ENCODE data around the gene ERG. TPM values are rescaled to one million over a fixed set of nuclear protein-coding genes. Genes with fewer than 3 reads are reported as not detected.

ERG gene
- total RNA-seq, 1 donor from 2014 or later, result not detected

DNA sequence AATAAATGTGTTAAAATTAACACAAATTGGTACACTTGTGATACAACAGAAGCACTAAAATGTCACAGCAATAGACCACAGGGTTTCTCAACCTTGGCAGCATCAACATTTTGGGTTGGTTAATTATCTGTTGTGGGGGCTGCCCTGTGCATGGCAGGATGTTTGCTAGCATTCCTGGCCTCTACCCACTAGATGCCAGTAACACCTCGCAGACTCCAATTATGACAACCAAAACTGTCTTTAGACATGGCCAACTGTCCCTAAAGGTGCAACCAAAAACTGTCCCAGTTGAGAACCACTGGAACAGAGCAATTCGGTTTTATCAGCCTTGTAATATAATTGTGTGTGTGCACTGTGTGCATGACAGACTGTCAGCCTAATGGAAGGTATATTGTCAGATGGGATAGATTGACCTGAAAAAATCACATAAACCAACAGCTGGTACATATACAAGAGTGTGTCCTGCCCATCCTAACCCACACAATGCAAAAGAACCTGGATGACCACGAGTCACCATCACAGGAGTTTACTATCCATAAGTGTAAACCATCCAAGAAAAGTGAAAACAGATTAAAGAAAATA lies 13.5 kb upstream of the ERG start:
- Mint-ChIP-seq H3K9me3 (peaks cover 2% of the 10 kb centered on the region), H3K27ac (no peak overlapping the region), H3K36me3 (no peaks in the 10 kb centered on the region), H3K4me1 (peaks cover 12% of the 10 kb centered on the region), H3K4me3 (no peak overlapping the region), H3K27me3 (ENCODE audit: insufficient read depth, low read depth) (no peaks in the 10 kb centered on the region)
- no peaks in the 10 kb centered on the region for H3F3A ChIP-seq (ENCODE audit: low read depth)
- no peaks in the 10 kb centered on the region for H3K9me3 ChIP-seq (ENCODE audit: low read depth)
- no peak overlapping the region for H3K27ac ChIP-seq
- H3K27me3 ChIP-seq, result no peaks in the 10 kb centered on the region
- H3K9ac ChIP-seq, result no peak overlapping the region
- DNase-seq (ENCODE audit: low spot score), result no peak
- H4K20me1 ChIP-seq (ENCODE audit: low read depth), result no peaks in the 10 kb centered on the region
- H3K4me3 ChIP-seq, result no peak overlapping the region
- no peak for TF ChIP-seq EZH2 (IDR thresholded peaks at IDR 0.05)
- TF ChIP-seq, protein P1, sequence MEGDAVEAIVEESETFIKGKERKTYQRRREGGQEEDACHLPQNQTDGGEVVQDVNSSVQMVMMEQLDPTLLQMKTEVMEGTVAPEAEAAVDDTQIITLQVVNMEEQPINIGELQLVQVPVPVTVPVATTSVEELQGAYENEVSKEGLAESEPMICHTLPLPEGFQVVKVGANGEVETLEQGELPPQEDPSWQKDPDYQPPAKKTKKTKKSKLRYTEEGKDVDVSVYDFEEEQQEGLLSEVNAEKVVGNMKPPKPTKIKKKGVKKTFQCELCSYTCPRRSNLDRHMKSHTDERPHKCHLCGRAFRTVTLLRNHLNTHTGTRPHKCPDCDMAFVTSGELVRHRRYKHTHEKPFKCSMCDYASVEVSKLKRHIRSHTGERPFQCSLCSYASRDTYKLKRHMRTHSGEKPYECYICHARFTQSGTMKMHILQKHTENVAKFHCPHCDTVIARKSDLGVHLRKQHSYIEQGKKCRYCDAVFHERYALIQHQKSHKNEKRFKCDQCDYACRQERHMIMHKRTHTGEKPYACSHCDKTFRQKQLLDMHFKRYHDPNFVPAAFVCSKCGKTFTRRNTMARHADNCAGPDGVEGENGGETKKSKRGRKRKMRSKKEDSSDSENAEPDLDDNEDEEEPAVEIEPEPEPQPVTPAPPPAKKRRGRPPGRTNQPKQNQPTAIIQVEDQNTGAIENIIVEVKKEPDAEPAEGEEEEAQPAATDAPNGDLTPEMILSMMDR (IDR thresholded peaks at IDR 0.05), result no peak
- no peak for TF ChIP-seq EZH2phosphoT487 (IDR thresholded peaks at IDR 0.05)
- no peak overlapping the region for H3K4me2 ChIP-seq
- H2AFZ ChIP-seq (replicated peaks), result no peak overlapping the region
- no peaks in the 10 kb centered on the region for H3K79me2 ChIP-seq (ENCODE audit: low read depth)
- no peaks in the 10 kb centered on the region for H3K4me1 ChIP-seq
- no peaks in the 10 kb centered on the region for H3K36me3 ChIP-seq

DNA sequence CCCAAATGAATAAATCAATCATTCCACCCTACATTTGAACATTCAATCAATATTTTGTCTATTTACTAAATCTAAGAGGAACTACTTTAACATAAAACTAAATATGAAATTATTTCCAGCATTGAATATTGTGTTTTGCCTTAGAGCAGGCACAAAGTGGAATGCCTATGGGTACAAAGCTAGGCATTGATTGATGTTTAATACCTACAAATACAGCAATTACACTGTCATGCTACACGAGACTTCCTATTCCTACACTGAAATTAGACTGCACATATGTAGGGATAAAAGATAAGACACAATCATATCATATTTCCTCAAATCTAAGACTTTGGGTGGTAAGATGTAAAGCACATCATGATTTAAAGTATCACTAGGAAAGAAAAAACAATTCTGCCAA lies 12.9 kb upstream of the ERG start:
- H3K4me1 Mint-ChIP-seq, result peaks cover 15% of the 10 kb centered on the region
- H3K9me3 Mint-ChIP-seq, result peaks cover 2% of the 10 kb centered on the region
- Histone ChIP-seq H3K27ac (no peak overlapping the region), H4K20me1 (ENCODE audit: low read depth) (no peaks in the 10 kb centered on the region), H3K9ac (no peak overlapping the region), H3K4me1 (no peaks in the 10 kb centered on the region), H3K27me3 (no peaks in the 10 kb centered on the region), H3K4me2 (no peak overlapping the region), H3F3A (ENCODE audit: low read depth) (no peaks in the 10 kb centered on the region), H3K79me2 (ENCODE audit: low read depth) (no peaks in the 10 kb centered on the region), H3K36me3 (no peaks in the 10 kb centered on the region), H3K4me3 (no peak overlapping the region), H2AFZ (replicated peaks) (no peak overlapping the region), H3K9me3 (ENCODE audit: low read depth) (no peaks in the 10 kb centered on the region)
- TF ChIP-seq, protein P1 (IDR thresholded peaks at IDR 0.05), result no peak
- TF ChIP-seq EZH2phosphoT487 (IDR thresholded peaks at IDR 0.05) (no peak), EZH2 (IDR thresholded peaks at IDR 0.05) (no peak)
- H3K4me3 Mint-ChIP-seq, result no peak overlapping the region
- peaks cover 2% of the 10 kb centered on the region for H3K27me3 Mint-ChIP-seq (ENCODE audit: insufficient read depth, low read depth)
- DNase-seq (ENCODE audit: low spot score), result no peak
- no peak overlapping the region for H3K27ac Mint-ChIP-seq
- H3K36me3 Mint-ChIP-seq, result no peaks in the 10 kb centered on the region

DNA sequence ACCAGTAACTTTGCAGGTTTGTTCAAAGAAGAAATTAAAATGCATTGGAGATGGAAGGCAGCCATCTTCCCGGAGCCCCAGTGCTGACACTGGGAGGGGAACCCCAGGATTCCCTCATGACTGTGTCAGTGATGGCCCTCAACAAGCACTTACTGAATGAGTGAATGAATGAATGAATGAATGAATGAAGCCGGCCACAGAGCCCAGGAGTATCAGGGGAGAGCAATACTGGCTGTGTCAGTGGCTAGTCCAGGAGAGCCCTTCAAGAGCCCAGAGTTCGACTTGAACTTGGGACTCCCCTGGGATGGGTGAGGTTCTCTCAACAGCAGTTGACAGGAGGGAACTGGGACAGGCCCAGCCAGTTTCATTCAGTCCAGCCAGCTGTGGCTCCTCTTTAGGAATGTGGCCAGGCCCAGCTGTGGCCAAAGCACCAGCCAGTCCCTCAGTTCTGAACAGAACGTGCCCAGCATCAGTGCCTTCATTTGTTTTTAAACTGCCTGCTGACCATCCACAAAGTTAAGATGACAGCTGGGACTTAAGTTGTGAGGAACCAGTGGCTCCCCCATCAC lies 9.2 kb upstream of the ERG start:
- no peaks in the 10 kb centered on the region for H3F3A ChIP-seq (ENCODE audit: low read depth)
- no peaks in the 10 kb centered on the region for H4K20me1 ChIP-seq (ENCODE audit: low read depth)
- H3K36me3 ChIP-seq, result no peaks in the 10 kb centered on the region
- H3K4me3 Mint-ChIP-seq, result no peak overlapping the region
- H3K27me3 Mint-ChIP-seq (ENCODE audit: insufficient read depth, low read depth), result peaks cover 4% of the 10 kb centered on the region
- H3K4me1 ChIP-seq, result no peaks in the 10 kb centered on the region
- no peak overlapping the region for H3K4me3 ChIP-seq
- no peak overlapping the region for H3K4me2 ChIP-seq
- DNase-seq (ENCODE audit: low spot score), result no peak
- no peaks in the 10 kb centered on the region for H3K79me2 ChIP-seq (ENCODE audit: low read depth)
- H3K27ac Mint-ChIP-seq, result no peak overlapping the region
- H3K9me3 ChIP-seq (ENCODE audit: low read depth), result no peaks in the 10 kb centered on the region
- no peak overlapping the region for H3K27ac ChIP-seq
- H3K9me3 Mint-ChIP-seq, result peaks cover 2% of the 10 kb centered on the region
- H3K4me1 Mint-ChIP-seq, result peaks cover 21% of the 10 kb centered on the region
- no peak overlapping the region for H2AFZ ChIP-seq (replicated peaks)
- H3K27me3 ChIP-seq, result no peaks in the 10 kb centered on the region
- no peak for TF ChIP-seq EZH2 (IDR thresholded peaks at IDR 0.05)
- no peak for TF ChIP-seq EZH2phosphoT487 (IDR thresholded peaks at IDR 0.05)
- TF ChIP-seq, protein P1 (IDR thresholded peaks at IDR 0.05), result no peak
- no peak overlapping the region for H3K9ac ChIP-seq
- no peaks in the 10 kb centered on the region for H3K36me3 Mint-ChIP-seq

All from neural progenitor cell (in vitro differentiated cells).